Retina (tissue), 1 donor: ENCODE measurements around the gene ASIC1.

Source experiments
- DNase-seq: peaks from one replicate; pipeline ENCODE4 v3.0.0-alpha.2; 2016

Gene ASIC1

DNA sequence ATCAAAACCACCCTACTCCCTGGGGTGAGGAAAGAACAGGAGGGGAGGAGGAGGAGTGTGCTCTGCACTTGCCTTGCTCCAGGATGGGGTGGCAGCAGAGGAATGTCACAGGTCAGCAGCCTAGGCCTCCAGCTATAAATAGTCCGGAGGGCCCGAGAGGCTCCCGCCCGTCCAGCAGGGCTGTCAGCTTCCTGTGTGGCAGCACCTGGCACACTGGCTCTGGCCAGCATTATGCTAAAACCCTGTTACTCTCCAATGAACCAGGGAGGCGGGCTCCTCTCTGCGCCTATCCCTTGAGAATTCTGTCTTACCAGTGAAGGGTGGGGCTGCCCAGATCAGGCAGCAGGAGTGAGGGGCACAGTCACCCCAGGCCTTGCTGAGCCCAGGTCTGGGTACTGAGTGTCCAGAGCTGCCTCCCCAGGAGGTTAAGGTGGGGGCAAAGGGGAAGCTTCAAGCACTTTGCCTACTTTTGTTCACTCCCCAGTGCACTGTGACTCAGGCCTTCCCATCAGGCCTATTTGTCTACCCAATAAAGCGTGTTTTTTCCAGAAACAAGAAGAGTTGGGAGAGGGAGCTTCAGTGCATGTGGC is 53.5 kb downstream of the ASIC1 start:
- peak; percentile 60 for DNase-seq

DNA sequence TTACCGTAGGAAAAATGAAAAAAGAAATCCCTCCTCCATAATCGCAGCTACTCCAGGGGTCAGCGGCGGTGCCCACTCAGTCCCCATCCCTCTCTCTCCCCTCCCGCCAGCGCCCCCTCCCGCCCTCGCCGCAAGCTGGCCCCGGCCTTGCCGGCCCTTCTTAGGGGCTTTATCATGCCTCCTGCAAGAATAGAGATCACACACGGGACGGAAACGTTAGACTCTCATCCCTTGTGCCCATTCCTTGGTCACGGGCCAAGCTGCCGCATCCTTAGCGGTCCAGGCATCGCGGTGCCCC is 53.9 kb downstream of the ASIC1 start:
- no peak for DNase-seq

- DNase-seq: peak; percentile 100
These were observed 54.5 kb downstream of the ASIC1 start, which contains the start of gene COX14 for GRCh38 chr12:50111693-50112455. Gene COX14 (plus strand): TSS chr12:50112236. CDS start chr12:50120044, 7,808 bp downstream.

DNA sequence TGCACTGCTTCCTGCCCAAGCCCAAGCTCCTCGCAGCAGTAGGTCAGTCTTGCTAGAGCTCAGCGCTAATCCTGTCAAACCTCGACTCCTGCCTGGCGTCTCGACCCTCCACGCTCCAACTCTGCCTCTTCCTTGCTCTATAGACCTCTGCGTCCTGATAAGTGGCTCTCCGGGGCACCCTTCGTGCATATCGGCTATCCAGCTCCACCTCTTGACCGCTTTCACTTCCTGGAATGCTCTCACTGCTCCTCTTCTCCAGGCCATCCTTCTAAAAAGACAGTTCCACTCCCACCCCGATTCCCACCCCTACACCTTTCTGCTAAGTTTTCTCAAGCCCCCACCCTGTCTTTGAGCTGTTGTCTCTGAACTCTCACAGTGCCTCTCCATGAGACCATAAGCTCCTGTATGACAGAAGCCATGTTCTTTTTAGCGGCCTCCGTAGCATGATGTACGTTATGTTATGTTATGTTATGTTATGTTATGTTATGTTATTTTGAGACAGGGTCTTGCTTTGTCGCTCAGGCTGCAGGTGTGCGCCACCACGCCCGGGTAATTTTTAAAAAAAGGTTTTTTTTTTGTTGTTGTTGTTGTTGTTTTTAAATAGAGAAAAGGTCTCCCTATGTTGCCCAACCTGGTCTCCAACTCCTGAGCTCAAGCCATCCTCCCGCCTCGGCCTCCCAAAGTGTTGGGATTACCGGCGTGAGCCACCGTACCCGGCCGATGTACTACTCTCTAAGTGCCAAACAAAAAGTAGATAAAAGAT is 55.2 kb downstream of the ASIC1 start:
- DNase-seq: no peak

GRCh38 chr12:50117057-50117622 is 59.7 kb downstream of the ASIC1 start:
- DNase-seq: no peak

DNA sequence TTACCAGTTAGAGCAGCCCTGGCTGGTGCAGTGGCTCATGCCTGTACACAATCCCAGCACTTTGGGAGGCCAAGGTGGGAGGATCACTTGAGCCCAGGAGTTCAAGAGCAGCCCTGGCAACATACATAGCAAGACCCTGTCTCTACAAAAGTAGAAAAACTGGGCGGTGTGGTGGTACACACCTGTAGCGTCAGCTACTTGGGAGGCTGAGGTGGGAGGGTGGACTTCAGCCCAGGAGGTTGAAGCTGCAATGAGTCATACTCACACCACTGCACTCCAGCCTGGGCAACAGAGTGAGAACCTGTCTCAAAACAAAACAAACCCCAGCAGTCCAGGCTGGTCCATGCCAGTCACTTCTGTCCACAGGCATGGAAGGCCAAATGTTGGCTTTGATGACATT is 62.0 kb downstream of the ASIC1 start:
- DNase-seq: no peak

GRCh38 chr12:50120521-50120920 is 63.1 kb downstream of the ASIC1 start:
- no peak for DNase-seq

DNA sequence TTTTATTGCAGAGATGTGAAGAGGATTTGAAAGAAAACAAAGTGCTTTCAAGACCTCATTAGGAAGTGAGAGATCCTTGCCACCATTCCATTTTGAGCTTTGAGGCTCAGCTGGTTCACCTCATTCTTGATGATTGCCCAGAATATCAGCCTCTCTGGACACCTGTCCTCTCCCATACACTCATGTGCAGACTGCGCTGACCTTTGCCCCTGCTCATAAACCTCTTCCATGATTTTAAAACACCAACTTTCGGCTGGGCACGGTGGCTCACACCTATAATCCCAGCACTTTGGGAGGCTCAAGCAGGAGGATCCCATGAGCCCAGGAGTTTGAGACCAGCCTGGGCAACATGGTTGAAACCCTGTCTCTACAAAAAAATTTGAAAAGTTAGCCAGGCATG is 63.6 kb downstream of the ASIC1 start:
- DNase-seq: no peak

GRCh38 chr12:50121641-50122040 is 64.2 kb downstream of the ASIC1 start:
- no peak for DNase-seq

DNA sequence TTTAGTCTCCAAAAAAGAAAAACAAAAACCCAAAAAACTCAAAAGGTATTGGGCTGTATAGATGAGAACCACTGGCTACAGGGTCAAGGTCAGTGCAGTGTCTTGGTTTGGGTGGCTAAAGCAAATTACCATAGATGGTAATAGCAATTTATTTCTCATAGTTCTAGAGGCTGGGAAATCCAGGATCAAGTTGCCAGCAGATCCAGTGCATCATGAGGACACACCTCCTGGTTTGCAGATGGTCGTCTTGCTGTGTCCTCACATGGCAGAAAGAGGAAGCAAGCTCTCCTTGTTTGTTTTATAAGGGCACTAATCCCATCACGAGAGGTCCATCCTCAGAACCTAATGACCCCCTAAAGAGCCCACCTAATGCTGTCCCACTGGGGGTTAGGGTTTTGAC is 65.8 kb downstream of the ASIC1 start:
- no peak for DNase-seq

DNA sequence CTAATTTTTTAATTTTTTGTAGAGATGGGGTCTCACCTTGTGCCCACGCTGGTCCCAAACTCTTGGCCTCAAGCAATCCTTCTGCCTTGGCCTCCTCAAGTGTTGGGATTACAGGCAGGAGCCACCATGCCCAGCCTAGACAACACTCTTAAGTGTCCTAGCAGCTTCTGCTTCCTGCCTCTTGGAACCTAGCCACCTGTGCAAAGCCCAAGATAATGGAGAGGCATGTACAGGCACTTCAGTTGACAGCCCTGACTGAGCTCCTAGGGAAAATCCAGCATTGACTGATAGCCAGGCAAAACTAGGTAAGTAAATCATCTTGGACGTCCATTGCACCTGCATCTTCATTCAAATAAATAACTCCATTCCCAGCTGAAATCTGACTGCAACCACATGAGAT is 70.2 kb downstream of the ASIC1 start:
- DNase-seq: no peak

DNA sequence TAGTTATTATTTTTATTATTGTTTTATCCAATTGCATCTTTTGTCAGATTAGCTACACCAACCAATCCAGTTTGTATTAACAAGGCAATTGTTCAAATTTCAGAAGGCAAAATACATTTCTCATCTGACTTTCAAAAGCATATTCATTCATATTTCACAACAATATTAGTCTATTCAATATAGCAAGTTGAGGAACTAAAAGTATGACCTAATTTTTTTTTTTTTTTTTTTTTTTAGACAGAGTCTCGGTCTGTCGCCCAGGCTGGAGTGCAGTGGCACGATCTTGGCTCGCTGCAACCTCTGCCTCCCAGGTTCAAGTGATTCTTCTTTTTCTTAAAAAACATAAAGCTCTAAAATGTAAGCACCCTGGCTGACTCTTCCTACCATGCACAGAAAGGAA is 71.9 kb downstream of the ASIC1 start:
- no peak for DNase-seq

DNA sequence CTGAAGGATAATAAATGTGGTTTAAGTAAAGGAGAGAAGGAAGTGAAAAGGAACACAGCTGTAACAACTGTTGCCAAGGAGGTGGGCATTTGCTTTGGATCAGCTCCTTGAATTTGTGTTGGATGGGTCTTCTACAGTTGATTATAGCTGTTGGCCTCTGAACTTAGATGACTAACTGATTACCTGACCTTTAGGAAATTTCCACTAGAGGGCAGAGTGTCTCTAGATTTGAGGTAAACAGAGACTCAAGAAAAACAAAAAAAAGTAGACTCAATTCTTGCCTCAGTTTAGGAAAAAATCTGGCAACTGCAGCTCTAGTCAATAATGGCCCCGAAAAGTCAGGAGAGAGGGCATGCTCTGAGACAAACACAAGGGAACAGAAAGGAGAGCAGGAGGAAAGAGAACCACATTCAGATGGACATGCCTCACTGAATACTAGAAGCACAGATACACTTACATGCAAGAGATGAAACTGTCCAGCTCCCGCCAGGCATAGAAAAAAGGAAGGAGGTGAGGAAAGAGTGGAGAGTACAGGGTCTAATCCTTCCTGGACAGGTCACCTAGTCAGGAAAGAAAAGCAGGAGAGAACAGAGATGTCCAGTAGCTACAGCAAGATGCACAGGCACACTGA is 75.2 kb downstream of the ASIC1 start:
- peak; percentile 26 for DNase-seq
